ENCODE data around the gene SPATA13.

Gene SPATA13

DNA sequence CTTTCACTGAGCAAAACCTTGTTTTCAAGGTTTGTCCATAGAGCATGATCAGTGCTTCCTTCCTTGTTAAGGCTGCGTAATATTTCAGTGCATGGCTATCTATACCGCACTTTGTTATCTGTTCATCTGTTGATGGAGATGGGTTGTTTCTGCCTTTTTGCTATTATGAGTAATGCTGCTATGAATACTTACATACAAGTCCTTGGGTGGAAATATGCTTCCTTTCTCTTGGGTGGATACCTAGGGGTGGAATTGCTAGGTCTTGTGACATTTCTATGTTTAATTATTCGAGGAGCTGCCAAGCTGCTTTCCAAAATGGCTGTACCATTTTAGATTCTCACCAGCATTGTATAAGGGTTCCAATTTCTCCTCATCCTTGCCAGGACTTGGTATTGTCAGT is 70.9 kb downstream of the SPATA13 start:
- Histone ChIP-seq H3K27ac (no peak overlapping the region), H3K4me3 (ENCODE audit: low read depth in 1 of 2, low read length in 1 of 2) (no peak overlapping the region), H3K4me1 (ENCODE audit: control insufficient read depth in 1 of 2, insufficient read depth in 1 of 2, low read depth in 1 of 2, low read length in 1 of 2) (peaks cover 0 to 4% of the 10 kb centered on the region in 2 experiments), H3K27me3 (no peaks in the 10 kb centered on the region), H3K9me3 (no peaks in the 10 kb centered on the region), H3K36me3 (no peaks in the 10 kb centered on the region)
- TF ChIP-seq, protein P1, sequence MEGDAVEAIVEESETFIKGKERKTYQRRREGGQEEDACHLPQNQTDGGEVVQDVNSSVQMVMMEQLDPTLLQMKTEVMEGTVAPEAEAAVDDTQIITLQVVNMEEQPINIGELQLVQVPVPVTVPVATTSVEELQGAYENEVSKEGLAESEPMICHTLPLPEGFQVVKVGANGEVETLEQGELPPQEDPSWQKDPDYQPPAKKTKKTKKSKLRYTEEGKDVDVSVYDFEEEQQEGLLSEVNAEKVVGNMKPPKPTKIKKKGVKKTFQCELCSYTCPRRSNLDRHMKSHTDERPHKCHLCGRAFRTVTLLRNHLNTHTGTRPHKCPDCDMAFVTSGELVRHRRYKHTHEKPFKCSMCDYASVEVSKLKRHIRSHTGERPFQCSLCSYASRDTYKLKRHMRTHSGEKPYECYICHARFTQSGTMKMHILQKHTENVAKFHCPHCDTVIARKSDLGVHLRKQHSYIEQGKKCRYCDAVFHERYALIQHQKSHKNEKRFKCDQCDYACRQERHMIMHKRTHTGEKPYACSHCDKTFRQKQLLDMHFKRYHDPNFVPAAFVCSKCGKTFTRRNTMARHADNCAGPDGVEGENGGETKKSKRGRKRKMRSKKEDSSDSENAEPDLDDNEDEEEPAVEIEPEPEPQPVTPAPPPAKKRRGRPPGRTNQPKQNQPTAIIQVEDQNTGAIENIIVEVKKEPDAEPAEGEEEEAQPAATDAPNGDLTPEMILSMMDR (IDR thresholded peaks at IDR 0.05) = no peak

DNA sequence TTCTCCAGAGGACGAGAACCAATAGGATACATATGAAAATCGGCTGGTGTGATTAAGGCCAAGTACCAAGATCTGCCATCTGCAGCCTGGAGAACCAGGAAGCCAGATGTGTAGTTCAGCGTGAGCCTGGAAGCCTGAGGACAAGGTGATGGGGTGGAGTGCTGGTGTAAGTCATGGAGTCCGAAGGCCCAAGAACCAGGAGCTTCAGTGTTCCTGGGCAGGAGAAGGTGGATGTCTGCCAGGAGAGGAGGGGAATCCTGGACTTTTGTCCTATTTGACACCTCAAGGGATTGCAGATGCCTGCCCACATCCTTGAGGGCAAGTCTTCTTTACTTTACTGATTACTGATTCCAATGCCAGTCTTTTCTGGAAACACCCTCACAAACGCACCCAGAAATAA is 71.5 kb downstream of the SPATA13 start:
- no peaks in the 10 kb centered on the region for H3K27me3 ChIP-seq
- TF ChIP-seq, protein P1 (IDR thresholded peaks at IDR 0.05) = no peak
- H3K4me1 ChIP-seq (ENCODE audit: control insufficient read depth in 1 of 2, insufficient read depth in 1 of 2, low read depth in 1 of 2, low read length in 1 of 2) = peaks cover 0 to 4% of the 10 kb centered on the region in 2 experiments
- H3K27ac ChIP-seq = no peak overlapping the region
- H3K4me3 ChIP-seq (ENCODE audit: low read depth in 1 of 2, low read length in 1 of 2) = no peak overlapping the region
- no peaks in the 10 kb centered on the region for H3K36me3 ChIP-seq
- H3K9me3 ChIP-seq = no peaks in the 10 kb centered on the region

DNA sequence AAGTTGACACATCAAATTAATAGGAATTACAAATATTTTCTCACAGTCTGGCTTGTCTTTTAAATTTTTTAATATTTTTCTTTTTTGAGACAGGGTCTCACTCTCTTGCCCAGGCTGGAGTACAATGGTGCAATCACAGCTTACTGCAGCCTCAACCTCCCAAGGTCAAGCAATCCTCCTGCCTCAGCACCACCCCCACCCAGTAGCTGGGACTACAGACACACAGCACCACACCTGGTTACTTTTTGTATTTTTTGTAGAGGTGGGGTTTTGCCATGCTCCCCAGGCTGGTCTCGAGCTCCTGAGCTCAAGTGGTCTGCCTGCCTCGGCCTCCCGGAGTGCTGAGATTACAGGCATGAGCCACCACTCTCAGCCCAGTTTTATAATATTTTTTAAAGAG is 72.0 kb downstream of the SPATA13 start:
- TF ChIP-seq, protein P1 (IDR thresholded peaks at IDR 0.05) = no peak
- no peak overlapping the region for H3K4me3 ChIP-seq (ENCODE audit: low read depth in 1 of 2, low read length in 1 of 2)
- H3K27me3 ChIP-seq = no peaks in the 10 kb centered on the region
- no peak overlapping the region for H3K27ac ChIP-seq
- no peaks in the 10 kb centered on the region for H3K9me3 ChIP-seq
- peaks cover 0 to 4% of the 10 kb centered on the region in 2 experiments for H3K4me1 ChIP-seq (ENCODE audit: control insufficient read depth in 1 of 2, insufficient read depth in 1 of 2, low read depth in 1 of 2, low read length in 1 of 2)
- H3K36me3 ChIP-seq = no peaks in the 10 kb centered on the region

DNA sequence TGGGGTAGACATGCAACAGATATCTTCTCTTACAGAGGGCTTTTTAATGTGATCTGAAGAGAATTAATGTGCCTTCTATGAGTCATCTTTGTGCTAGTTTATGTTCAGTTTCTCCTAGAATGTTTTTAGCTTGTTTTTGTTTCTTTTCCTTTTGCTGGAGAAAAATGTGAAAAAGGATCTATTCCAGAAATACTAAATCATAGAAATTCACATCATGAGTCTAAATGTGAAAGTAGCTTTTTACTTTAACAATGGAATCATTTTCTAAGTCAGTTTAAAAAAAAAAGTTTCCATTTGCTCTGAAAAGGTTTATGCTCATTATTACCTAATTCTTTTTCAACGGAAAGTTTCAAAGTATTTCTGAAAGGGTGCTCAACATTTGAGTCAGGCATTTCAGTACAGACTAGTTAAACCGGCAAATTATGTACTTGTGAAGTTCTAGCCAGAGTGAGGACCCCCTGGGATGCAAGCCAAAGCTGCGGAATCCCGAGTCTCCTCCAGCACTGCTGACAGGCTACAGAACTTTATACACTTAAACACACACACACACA is 72.9 kb downstream of the SPATA13 start:
- Histone ChIP-seq H3K4me3 (ENCODE audit: low read depth in 1 of 2, low read length in 1 of 2) (no peak overlapping the region), H3K36me3 (no peaks in the 10 kb centered on the region), H3K9me3 (no peaks in the 10 kb centered on the region), H3K4me1 (ENCODE audit: control insufficient read depth in 1 of 2, insufficient read depth in 1 of 2, low read depth in 1 of 2, low read length in 1 of 2) (peaks cover 0 to 4% of the 10 kb centered on the region in 2 experiments), H3K27ac (no peak overlapping the region), H3K27me3 (no peaks in the 10 kb centered on the region)
- TF ChIP-seq, protein P1 (IDR thresholded peaks at IDR 0.05) = no peak

DNA sequence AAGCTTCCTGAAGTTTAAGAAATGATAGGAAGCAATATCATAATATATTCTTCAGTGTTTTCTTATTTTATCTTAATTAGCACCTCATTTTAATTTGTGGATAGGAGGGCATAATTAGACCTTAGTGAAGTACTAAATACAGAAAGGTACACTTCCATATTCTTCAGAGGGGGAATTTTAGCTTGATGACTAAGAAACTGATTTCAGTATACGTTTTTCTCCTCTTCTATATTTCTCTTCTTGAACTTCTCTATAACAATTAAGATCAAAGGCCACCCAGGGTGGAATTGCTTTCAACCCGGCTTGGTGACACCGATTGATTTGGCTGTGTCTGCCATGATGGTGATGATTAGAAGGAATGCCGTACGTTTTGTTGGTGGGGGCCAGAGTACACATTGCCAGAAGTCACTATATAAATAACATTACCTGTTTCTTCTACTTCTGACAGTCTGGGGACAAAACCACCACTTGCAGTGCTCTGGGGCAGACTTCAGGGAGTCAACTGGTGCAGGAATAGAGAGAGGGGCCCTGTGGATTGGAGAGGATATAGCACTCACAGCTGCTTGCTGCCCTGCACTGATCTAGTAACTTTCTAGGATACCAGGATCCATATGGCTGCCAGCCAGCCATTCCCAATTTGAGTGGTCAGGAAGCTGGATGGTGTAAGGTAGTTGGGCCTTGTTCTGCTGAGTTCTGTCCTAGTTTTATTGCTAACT is 73.8 kb downstream of the SPATA13 start:
- Histone ChIP-seq H3K4me3 (ENCODE audit: low read depth in 1 of 2, low read length in 1 of 2) (no peak overlapping the region), H3K27me3 (no peaks in the 10 kb centered on the region), H3K36me3 (no peaks in the 10 kb centered on the region), H3K9me3 (no peaks in the 10 kb centered on the region), H3K4me1 (ENCODE audit: control insufficient read depth in 1 of 2, insufficient read depth in 1 of 2, low read depth in 1 of 2, low read length in 1 of 2) (peaks cover 0 to 7% of the 10 kb centered on the region in 2 experiments), H3K27ac (no peak overlapping the region)
- TF ChIP-seq, protein P1 (IDR thresholded peaks at IDR 0.05) = no peak

Data from neutrophil (primary cell).